ENCODE results near the gene MKLN1.

The MKLN1 gene

DNA sequence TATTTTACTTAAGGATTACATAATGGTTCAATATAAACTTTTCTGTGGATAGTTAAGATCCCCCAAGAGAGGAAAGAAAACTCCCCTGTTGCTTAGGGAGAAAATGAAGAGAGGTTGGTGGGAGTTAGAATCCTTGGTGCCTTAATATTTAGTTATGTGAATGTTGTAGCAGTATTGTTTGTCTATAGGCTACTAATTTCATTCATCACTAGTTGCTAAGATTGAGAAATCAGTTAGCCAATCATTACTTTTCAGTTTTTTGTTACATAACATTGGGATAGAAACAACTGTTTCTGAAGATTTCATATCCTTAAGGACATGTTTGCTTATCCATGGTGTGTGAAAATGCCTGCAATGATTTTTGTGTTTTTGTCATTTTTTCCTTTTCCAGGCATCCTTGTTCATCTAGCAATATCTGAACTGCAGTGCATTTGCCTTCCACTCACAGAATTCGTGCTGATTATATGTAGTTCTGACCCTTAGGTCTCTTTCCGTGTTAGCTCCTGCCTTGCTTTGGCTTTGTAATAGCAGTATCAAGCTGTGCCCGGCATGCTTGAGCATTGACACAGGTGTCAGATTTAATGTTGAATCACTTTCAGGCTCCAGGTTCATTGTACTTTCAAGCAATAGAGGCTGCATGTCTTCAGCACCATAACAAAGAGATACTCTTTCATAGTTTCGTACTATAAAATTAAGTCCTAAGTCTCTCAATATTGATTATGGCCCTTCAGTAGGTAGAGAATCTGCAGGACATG, 143.8 kb downstream of the MKLN1 start:
- no peak for DNase-seq

DNA sequence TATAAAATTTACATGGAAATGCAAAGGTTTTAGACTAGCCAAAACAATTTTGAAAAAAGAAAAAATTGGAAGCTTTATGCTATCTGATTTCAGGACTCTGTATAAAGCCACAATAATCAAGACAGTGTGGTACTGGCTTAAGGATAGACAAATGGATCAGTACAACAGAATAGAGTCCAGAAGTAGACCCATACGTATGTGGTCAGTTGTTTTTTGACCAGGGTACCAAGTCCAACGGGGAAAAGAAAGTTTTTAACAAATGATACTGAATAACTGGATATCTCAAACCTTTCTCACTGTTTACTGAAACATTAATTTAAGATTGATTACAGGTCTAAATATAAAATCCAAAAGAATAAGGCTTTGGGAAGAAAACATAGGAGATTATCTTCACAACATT, 149.1 kb downstream of the MKLN1 start:
- DNase-seq: no peak

DNA sequence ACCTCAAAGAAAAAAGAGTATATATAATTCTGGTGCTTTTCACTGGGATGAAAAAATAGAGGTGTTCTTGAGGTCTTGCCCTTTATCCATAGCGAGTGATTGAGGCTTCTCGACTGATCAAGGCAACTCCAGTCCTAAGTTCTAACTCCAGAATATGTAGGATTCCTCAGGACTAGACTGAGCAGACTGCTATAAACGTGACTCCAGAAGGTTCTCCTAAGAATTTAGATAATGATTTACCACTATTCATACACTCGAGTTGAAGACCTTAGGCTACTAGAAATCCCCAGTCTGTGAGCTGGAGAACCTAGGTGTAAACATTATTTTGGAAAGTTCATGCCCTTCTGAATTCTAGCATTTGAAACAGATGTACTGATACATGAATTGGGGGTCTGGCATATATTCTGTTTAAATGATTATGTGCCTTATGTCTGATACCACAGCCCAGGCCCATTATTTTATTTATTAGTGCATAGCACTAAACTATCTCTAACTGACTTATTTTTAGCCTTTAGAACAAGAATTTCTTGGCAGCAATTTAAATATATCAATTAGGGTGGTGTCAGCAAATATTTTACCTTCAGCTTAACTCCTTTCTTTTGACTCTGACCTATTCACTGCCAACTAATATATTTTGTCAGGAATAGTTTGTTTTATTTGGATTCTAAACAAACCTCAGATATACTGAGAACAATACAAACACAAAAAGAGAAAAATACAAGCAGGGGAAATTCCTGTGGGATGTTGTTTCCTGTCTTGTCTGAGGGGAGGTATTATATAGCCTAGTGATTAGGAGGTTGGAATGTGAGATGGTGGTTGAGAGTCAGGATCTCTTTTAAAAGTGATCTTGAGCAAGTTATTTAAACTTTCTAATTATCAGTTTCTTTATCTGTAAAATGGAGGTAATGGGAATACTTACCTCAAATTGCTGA, 153.0 kb downstream of the MKLN1 start:
- DNase-seq: no peak

DNA sequence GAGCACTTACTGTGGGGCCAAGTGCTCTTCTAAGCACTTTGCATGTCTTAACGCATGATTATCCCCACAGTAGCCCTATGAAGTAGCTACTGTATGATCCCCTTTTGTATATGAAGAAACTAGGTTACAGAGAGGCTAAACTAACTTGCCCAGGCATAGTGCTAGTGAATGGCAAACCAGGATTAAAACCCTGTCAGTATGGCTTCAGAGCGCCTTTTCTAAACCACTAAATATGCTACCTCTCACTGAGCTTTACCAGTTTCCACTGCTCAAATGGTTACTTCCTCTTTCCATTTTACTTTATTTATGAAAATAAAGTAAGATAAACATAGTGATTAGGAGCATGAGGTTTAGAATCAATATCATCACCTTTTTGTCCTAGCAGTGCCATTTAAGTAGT, 155.1 kb downstream of the MKLN1 start:
- no peak for DNase-seq

GRCh38 chr7:131483586-131483985, 155.9 kb downstream of the MKLN1 start:
- no peak for DNase-seq

DNA sequence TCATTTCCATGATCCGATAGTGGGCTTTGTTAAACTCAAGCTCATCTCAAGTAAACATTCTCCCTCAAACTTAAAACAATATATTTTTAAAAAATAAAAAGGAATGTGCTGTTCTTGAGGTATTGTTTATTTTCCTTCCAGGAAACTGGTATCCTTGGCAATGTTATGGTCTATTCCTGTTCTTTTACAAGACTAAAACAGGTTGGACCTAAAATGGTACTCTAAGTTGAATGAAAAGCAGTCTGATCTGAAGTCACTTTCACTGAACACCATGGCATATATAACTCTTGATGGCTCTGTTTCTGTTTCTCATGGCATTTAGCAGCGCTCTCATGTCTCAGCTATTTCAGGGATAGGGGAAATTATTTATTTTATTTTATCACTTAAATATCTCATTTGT, 158.7 kb downstream of the MKLN1 start:
- no peak for DNase-seq

- DNase-seq: no peak
Measured at GRCh38 chr7:131487217-131487616, 159.5 kb downstream of the MKLN1 start.

DNA sequence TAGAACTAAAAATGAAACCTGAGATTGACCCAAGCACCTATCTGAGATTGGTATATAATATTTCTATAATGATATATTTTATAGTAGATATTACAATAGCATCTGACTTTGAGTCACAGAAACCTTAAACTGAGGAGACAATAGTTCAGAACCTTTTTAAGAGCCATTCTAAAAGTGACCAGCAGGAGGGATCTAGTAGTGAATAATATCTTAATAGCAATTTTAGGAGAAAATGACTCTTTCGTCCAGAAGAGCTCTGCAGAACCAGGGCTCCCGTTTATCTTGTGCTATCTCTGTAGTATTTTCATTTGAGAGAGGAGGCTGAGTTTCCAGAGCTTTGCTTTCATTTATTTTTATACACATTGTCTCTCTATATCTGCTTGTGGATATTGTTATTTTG, 160.7 kb downstream of the MKLN1 start:
- DNase-seq: no peak

DNA sequence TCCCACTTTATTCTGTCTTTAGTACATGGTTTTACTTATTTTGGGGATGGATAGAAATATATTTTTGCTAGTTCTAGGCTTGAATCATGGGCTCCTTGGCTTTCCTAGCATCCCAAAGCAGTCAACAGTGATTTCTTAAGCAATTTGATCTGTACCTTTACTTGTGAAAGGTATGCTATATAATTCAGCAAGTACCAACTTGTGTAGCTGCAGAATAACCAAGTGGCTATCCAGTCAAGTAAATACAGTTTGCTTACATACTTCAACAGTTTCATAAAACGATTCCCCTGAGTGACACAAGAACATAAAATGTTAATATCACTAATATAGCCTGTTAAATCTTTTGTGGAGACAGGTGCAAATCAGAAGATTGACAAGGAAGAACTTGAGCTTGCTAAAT, 161.5 kb downstream of the MKLN1 start:
- no peak for DNase-seq

DNA sequence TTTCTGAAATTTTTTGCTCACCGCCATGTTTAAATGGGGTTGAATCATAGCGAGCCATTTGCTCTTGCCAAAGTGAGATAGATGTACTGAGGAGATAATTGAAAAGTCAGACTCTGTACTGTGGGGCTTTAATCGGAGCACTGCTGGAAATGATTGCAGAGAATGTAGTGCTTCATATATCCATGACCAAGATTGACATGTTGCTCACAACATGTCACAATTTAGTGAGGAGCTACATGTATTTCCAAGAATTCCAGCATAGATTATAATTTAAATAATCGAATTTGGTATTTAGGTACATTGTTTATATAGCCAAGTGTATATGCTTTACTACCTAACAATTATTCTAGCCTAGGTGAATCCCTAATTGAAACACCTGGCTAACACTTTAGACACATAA, 162.2 kb downstream of the MKLN1 start:
- no peak for DNase-seq

GRCh38 chr7:131493081-131493480, 165.4 kb downstream of the MKLN1 start:
- no peak for DNase-seq

- no peak for DNase-seq
Measured at GRCh38 chr7:131493581-131493980, 165.9 kb downstream of the MKLN1 start.

- no peak for DNase-seq
Measured at GRCh38 chr7:131494182-131494581, 166.5 kb downstream of the MKLN1 start.

DNA sequence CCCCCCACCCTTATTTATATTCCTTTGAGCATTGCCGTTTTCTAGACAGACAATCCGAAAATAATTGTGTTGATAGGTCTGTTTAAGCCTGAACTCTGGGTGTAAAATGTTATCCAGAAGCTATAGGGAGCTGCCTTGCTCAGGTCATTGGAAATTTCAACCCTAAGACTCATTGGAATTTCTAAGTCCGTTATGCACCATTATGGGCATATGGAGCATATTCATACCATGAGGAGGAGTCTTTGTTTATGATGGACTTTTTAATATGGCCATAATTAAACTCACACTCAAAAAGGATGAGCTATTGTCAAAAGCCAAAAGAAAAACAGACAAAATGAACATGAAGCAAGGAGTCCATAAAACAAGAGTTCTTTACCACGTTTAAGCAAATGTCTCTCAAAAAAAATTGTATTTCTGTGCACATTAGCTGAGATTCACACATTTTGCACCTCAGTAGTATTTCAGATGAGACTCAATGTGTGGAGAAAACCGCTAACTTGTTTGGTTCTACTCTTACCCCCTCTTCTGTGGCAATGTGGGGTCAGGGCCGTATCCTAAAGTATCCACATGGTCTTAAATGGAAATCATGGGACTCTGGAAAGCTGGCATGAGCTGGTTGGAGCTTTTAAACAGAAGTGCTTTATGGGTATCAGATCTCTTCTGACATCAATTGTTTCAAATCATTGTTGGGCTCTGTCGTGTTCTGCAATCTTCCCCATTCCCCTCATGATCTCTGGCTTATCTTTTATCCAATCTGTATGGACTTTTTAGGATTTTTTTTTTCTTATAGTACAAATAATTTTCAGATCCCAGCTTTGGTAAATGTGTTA, 168.2 kb downstream of the MKLN1 start:
- no peak for DNase-seq

DNA sequence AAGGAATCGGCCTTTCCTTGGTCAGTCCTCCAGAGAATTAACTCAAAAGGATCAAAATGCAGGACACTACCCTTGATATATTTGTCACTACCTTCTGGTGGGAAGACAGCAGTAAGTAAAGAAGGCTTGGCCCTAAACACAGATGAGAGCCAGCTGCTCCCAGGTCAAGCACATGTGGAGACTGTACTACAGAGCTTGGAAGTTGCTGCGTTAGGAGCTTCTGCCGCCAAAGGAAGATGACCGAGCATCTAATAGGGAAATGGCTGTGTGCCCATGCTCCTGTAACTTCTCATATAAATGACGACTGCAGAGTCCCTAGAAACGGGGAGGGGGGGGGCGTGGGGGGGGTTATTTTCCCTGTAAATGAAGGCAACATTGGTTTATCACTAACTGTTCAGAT, 169.8 kb downstream of the MKLN1 start:
- DNase-seq: no peak

DNA sequence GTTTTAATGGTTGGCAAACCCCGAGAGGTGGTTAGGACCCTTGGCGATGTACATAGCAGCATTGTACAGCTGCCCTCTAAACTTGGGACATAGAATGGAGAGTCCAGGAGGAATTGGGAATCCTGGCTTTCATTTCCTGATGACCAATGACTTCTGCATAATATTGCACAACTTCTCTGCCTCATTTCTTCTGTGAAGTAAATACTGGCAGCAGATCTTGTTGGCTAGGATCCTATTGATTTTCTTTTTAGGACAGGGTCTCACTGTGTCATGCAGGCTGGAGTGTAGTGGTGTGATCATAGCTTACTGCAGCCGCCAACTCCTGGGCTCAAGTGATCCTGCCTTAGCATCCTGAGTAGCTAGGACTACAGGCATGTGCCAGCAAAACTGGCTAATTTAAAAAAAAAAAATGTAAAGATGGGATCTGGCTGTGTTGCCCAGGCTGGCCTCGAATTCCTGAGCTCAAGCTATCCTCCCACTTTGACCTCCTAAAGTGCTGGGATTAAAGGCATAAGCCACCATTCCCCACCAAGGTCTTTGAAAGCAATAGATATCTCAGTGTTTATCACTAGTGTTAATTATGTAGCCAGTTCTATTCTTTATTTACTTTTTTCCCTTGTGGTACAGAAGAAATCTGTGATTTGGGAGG, 170.7 kb downstream of the MKLN1 start:
- no peak for DNase-seq

DNA sequence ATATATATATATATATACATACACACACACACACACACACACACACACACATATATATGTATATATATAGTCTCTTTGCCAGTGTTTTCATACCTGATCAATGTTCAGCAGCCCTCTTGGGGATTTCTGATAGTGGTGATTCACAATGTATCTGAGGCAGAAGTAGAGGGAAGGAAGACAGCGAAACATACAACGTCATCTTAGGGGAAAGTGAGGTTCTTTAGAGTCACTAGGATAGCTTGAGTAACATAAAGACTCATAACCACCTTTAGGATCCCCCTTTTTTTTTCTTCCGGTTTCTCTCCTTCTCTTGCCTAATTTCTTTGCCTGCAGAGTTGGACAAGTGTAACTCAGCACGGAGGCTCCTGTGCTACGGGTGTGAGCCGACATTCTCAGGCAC, 172.1 kb downstream of the MKLN1 start:
- DNase-seq: no peak

- DNase-seq: no peak
Measured at GRCh38 chr7:131500357-131500756, 172.7 kb downstream of the MKLN1 start.

- DNase-seq: no peak
Measured at GRCh38 chr7:131501422-131501821, 173.7 kb downstream of the MKLN1 start.

- no peak for DNase-seq
Measured at GRCh38 chr7:131501930-131502685, 174.4 kb downstream of the MKLN1 start.

DNA sequence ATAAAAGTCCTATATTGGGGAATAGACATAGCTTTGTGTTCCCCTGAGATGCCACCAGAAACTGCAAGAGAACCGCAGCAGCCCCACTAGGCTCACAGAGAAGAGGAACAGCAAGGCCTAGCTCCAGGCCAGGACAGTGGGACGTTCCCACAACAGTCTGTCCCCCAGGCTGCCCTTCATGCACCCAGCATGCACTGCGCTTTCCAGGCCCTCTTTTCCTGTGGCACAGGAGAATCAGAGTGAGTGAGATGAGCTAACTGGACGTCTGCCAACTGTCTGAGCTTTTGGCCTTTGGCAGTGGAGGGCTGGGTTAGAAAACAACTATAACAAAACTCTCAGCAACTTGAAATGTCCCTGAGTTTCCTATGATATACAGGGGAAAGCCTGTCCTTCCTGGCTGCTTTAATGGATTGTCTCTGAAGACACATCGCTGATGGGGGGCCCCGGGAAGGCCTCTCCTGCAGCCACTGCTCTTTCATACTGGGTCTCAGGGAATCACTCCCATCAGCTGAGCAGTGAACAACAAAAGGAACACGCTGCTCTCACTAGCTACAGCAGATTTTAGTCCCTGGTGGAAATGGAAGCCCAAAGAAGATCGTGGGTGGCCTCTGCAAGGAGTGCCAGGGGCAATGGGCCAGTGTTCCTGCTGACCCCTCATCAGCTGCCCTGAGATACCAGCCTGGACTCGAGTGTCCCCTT, 175.3 kb downstream of the MKLN1 start:
- peak; percentile 39 for DNase-seq
